Measurements from ENCODE around the gene CX3CL1.
"Not testable (repeated sequence)": the region's sequence is repeated elsewhere in the genome, so short reads cannot be mapped to it uniquely, and the experiment has no call there.

Gene CX3CL1

DNA sequence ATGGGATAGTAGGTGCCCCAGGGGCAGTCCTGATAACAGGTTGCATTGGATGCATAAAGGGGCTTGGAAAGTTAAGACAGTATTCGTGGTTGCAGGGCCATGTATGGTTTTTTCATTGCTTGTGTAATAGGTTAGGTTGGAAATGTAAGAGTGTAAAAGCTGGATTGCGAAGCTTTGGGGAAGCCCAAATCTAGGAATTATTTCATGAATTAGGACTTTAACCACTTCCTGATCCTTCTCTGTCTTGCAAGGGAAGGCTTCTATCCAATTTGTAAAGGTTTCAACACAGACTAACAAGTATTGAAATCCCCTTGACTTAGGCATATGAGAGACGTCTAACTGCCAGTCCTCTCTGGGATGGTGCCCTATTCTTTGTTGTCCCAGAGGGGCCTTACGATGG, 24.5 kb downstream of the CX3CL1 start:
- no peak for DNase-seq (ENCODE audit: low read depth)
- no peaks in the 10 kb centered on the region for H3K36me3 ChIP-seq (ENCODE audit: control insufficient read depth, insufficient read depth, low read length, severe bottlenecking)
- H3K27me3 ChIP-seq (replicated peaks; ENCODE audit: control insufficient read depth, insufficient read depth, low read length) = peaks cover 17% of the 10 kb centered on the region
- peaks cover 6% of the 10 kb centered on the region for H3K9me3 ChIP-seq (ENCODE audit: control insufficient read depth, low read length)
- no peak overlapping the region for H3K9ac ChIP-seq (ENCODE audit: low read length)
- peaks cover 8% of the 10 kb centered on the region for H3K4me1 ChIP-seq (ENCODE audit: control insufficient read depth, insufficient read depth, low read length)
- no peak overlapping the region for H3K4me3 ChIP-seq (ENCODE audit: low read length)

DNA sequence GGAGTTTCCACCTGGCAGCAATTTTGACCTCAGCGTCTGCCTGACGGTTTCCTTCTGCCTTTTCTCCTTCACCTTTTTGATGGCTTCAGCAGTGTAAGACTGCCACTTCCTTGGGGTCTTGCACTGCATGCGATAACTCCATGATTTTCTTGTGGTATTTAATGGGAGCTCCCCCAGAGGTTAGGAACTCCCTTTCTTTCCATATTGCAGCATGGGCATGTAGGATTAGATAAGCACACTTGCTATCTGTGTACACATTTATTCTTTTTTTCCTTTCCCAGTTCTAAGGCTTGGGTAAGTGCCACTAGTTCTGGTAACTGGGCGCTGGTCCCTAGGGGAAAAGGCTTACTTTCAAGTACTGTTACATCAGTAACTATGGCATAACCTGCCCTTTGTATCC, 25.2 kb downstream of the CX3CL1 start:
- not testable (repeated sequence) for H3K4me1 ChIP-seq (ENCODE audit: control insufficient read depth, insufficient read depth, low read length); DNase-seq (ENCODE audit: low read depth); H3K9me3 ChIP-seq (ENCODE audit: control insufficient read depth, low read length); H3K36me3 ChIP-seq (ENCODE audit: control insufficient read depth, insufficient read depth, low read length, severe bottlenecking); H3K4me3 ChIP-seq (ENCODE audit: low read length); H3K9ac ChIP-seq (ENCODE audit: low read length)
- peaks cover 17% of the 10 kb centered on the region for H3K27me3 ChIP-seq (replicated peaks; ENCODE audit: control insufficient read depth, insufficient read depth, low read length)

DNA sequence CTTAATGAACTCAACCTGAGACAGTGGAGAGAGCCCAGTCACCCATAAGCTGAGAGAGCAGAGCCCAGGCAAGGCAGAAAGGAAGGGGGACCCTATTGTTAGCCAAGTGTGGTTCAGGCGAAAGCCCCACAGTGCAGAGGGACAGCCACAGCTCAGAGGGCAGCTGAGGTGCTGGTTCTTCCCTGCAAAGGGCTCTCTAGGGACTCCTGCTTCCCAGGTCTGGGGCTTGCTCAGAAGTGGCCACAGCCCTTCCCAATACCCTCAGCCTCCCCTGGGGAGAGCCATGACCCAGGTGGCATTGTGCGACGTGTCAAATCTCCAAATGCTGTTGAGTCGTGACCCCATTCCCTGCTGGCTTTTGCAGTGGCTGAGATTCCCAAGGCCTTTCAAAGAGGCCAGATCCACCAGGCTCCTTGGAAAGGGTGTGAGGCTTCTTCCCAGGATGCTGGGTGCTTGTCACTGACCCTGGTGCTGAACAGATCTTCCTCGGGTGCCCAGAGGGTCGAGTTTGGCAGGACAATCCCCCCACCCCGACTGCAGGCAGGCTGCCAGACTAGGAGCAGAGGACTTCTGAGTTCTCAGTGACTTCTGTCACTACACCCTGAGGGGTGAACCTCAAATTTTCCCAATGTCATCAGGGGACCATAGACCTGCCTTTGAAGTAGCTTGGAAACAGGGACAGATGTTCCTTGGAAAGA, 29.8 kb downstream of the CX3CL1 start:
- no peak overlapping the region for H3K4me3 ChIP-seq (ENCODE audit: low read length)
- H3K4me1 ChIP-seq (ENCODE audit: control insufficient read depth, insufficient read depth, low read length) = peaks cover 6% of the 10 kb centered on the region

DNA sequence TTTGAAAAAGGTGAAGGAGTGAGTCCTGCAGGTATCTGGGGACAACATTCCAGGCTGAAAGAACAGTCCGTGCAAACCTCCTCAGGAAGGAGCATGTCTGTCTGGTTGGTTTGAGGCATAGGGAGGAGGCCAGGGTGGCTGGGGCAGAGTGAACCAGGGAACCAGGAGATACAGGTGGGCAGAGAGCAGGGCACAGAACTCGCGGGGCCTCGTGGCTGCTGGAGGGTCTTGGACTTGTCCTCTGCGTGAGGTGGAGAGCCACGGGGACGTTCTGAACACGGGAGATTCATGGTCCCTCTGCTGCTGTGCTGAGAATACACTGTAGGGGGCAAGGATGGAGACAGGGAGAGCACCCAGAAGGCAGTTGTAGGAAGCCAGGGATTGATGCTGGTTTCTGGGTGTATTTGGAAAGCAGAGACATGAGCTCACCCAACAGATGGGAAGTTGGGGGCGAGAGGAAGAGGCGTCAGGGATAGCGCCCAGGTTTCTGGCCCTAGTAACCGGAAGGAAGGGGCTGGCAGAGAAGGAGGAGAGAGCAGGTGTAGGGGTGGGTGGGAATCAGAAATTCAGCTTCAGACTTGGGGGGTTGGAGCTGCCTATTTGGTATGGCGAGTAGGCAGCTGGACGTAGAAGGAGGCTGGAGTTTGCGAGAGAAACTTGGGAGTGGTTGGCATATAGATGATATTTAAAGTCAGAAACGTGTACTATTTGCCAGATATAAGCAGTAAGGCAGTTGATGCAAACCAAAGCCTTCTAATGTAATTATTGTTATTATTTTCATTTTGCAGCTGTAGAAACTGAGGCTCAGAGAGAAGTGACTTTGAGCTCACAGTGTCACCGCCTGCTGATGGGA, 31.9 kb downstream of the CX3CL1 start, which contains the start of gene CCL17:
TSS of gene CCL17 (plus strand) at position 803 of the 853 bp plus-strand sequence. CDS start 9,166 bp downstream, outside the sequence.
- no peak within 1 kb of the TSS for H3K4me3 ChIP-seq (ENCODE audit: low read length)
- H3K9ac ChIP-seq (ENCODE audit: low read length) = no peak within 1 kb of the TSS
- no peak for DNase-seq (ENCODE audit: low read depth)
- H3K4me1 ChIP-seq (ENCODE audit: control insufficient read depth, insufficient read depth, low read length) = no peaks in the 10 kb centered on the region
- H3K27me3 ChIP-seq (replicated peaks; ENCODE audit: control insufficient read depth, insufficient read depth, low read length) = peaks cover 32% of the 10 kb centered on the region
- H3K9me3 ChIP-seq (ENCODE audit: control insufficient read depth, low read length) = no peaks in the 10 kb centered on the region
- H3K36me3 ChIP-seq (ENCODE audit: control insufficient read depth, insufficient read depth, low read length, severe bottlenecking) = no peaks in the 10 kb centered on the region

More for the DNA sequence above, 29.8 kb downstream of the CX3CL1 start:
- peaks cover 23% of the 10 kb centered on the region for H3K27me3 ChIP-seq (replicated peaks; ENCODE audit: control insufficient read depth, insufficient read depth, low read length)
- no peak overlapping the region for H3K9ac ChIP-seq (ENCODE audit: low read length)
- no peak for DNase-seq (ENCODE audit: low read depth)
- no peaks in the 10 kb centered on the region for H3K36me3 ChIP-seq (ENCODE audit: control insufficient read depth, insufficient read depth, low read length, severe bottlenecking)
- H3K9me3 ChIP-seq (ENCODE audit: control insufficient read depth, low read length) = no peaks in the 10 kb centered on the region

DNA sequence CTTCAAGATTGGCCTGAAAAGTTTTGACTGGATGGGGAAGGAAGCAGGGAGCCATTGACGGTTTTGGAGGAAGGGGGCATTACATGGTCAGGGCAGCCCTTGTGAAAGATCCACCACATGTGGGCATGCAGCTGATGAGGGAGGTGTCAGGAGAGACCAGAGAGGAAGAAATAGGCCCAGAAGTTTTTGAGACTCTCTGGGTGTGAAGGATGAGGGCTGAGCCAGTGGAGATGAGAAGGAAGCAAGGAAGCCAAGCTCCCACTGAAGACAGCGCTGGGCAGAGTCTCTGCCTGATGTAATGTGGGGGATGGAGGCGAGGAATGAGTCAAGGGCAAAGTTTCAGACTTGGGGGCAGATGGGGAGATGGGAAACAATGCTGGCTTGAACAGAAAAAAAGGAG, 32.8 kb downstream of the CX3CL1 start:
- DNase-seq (ENCODE audit: low read depth) = no peak
- Histone ChIP-seq H3K9me3 (ENCODE audit: control insufficient read depth, low read length) (no peaks in the 10 kb centered on the region), H3K36me3 (ENCODE audit: control insufficient read depth, insufficient read depth, low read length, severe bottlenecking) (no peaks in the 10 kb centered on the region), H3K4me1 (ENCODE audit: control insufficient read depth, insufficient read depth, low read length) (no peaks in the 10 kb centered on the region), H3K9ac (ENCODE audit: low read length) (no peak overlapping the region), H3K4me3 (ENCODE audit: low read length) (no peak overlapping the region), H3K27me3 (replicated peaks; ENCODE audit: control insufficient read depth, insufficient read depth, low read length) (peaks cover 41% of the 10 kb centered on the region)

DNA sequence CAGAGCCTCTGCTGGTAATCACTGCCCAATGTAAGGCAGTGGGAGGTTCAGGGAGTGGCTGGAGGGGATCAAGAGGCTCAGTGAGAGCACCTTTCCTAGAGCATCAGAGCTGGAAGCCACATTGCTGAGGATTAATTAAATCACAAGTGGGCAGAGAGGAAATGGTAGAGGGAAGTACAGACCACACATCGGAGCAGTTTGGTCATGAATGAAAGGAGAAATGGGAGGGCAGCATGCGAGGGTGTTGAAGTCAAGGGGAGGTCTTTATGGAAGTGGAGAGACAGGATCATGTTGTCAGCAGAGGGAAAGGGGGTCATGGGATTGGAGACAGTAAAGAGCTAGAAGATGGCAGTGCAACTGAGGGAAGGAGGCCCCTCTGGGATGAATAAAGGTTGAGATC, 34.6 kb downstream of the CX3CL1 start:
- Histone ChIP-seq H3K9me3 (ENCODE audit: control insufficient read depth, low read length) (no peaks in the 10 kb centered on the region), H3K4me3 (ENCODE audit: low read length) (no peak overlapping the region), H3K4me1 (ENCODE audit: control insufficient read depth, insufficient read depth, low read length) (no peaks in the 10 kb centered on the region), H3K27me3 (replicated peaks; ENCODE audit: control insufficient read depth, insufficient read depth, low read length) (peaks cover 58% of the 10 kb centered on the region), H3K36me3 (ENCODE audit: control insufficient read depth, insufficient read depth, low read length, severe bottlenecking) (no peaks in the 10 kb centered on the region), H3K9ac (ENCODE audit: low read length) (no peak overlapping the region)
- no peak for DNase-seq (ENCODE audit: low read depth)

DNA sequence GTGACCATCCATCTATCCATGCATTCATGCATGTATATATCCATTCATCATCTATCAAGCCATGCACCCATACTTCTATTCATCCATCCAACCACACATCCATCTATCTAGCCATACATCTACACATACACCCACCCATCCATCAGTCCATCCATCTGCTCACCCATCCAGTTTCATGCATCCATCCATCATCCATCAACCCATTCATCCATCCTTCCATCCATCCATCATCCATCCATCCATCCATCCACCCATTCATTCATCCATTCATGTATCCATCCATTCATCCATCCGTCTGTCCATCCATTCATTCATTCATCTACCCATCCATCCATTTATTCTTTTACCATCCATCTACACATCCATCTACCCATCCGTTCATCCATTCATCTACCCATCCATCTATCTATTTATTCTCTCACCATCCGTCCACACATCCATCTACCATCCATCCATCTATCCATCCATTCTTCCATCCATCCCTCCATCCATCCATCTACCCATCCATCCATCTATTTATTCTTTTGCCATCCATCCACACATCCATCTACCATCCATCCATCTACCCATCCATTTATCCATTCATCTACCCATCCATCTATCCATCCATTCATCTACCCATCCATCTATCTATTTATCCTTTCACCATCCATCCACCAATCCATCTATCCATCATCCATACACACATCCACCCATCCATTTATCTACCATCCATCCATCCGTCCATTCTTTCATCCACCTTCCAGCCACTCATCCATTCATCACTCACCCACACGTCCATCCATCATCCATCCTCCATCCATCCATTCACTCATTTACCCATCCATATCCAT, 35.4 kb downstream of the CX3CL1 start:
- Histone ChIP-seq H3K9ac (ENCODE audit: low read length) (no peak overlapping the region), H3K4me1 (ENCODE audit: control insufficient read depth, insufficient read depth, low read length) (no peaks in the 10 kb centered on the region), H3K9me3 (ENCODE audit: control insufficient read depth, low read length) (no peaks in the 10 kb centered on the region), H3K4me3 (ENCODE audit: low read length) (no peak overlapping the region), H3K36me3 (ENCODE audit: control insufficient read depth, insufficient read depth, low read length, severe bottlenecking) (no peaks in the 10 kb centered on the region), H3K27me3 (replicated peaks; ENCODE audit: control insufficient read depth, insufficient read depth, low read length) (peaks cover 63% of the 10 kb centered on the region)
- DNase-seq (ENCODE audit: low read depth) = no peak

DNA sequence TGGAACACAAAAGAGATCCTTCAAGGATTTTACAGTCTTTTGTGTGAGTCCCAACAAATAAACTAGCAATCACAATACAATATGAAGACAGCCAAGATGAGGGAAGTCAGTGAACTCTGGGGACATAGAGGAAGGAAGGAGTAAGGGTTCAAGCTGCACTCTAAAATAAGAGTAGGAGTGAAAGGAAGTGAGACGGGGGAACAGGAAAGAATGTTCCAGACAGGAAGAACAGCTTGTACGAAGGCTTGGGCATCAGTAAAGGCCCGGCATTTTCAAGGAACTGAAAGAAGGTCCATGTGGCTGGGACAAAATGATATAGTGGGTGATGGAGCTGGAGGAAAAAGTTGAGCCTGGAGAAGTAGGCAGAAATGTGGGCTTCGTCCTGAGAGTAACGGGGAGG, 36.8 kb downstream of the CX3CL1 start:
- Histone ChIP-seq H3K4me3 (ENCODE audit: low read length) (no peak overlapping the region), H3K9me3 (ENCODE audit: control insufficient read depth, low read length) (no peaks in the 10 kb centered on the region)

DNA sequence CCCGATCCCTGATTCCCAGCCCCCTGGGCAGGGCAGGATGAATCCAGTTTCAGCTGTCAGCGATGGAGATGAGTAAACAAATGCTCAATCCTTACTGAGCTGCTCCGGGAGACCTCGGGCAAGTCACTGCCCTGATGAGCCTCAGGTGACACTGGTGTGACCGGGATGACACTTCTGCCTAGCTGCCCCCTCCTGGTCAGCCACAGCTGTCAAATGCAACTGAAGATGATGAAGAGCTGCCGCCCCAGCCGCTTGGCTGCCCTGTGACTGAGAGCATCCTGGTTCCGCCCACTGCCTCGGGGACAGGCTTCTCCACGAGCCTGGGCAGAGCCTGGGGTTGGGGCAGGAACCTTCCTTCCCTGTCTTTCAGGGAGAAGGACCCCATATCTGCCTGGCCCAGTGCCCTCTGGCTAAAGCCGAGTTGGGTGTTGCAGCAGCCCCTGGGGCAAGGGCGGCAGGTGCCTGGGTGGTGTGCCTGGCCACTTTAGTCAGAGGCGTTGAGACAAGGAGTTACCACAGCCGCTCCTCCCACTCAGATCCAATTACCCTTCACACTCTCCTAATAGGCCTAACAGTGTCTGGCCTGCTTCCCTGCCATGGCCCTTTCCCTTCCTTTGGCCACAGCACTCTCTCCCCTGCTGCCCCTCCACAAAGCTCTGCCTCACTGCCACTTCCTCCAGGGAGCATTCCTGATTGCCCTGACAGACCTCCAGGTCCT, 37.7 kb downstream of the CX3CL1 start:
- H3K27me3 ChIP-seq (replicated peaks; ENCODE audit: control insufficient read depth, insufficient read depth, low read length) = peaks cover 60% of the 10 kb centered on the region
- no peaks in the 10 kb centered on the region for H3K9me3 ChIP-seq (ENCODE audit: control insufficient read depth, low read length)
- no peak for DNase-seq (ENCODE audit: low read depth)
- no peak overlapping the region for H3K9ac ChIP-seq (ENCODE audit: low read length)
- H3K36me3 ChIP-seq (ENCODE audit: control insufficient read depth, insufficient read depth, low read length, severe bottlenecking) = no peaks in the 10 kb centered on the region
- no peaks in the 10 kb centered on the region for H3K4me1 ChIP-seq (ENCODE audit: control insufficient read depth, insufficient read depth, low read length)
- no peak overlapping the region for H3K4me3 ChIP-seq (ENCODE audit: low read length)

More for the DNA sequence above, 36.8 kb downstream of the CX3CL1 start:
- Histone ChIP-seq H3K27me3 (replicated peaks; ENCODE audit: control insufficient read depth, insufficient read depth, low read length) (peaks cover 68% of the 10 kb centered on the region), H3K9ac (ENCODE audit: low read length) (no peak overlapping the region), H3K4me1 (ENCODE audit: control insufficient read depth, insufficient read depth, low read length) (no peaks in the 10 kb centered on the region), H3K36me3 (ENCODE audit: control insufficient read depth, insufficient read depth, low read length, severe bottlenecking) (no peaks in the 10 kb centered on the region)
- DNase-seq (ENCODE audit: low read depth) = no peak

DNA sequence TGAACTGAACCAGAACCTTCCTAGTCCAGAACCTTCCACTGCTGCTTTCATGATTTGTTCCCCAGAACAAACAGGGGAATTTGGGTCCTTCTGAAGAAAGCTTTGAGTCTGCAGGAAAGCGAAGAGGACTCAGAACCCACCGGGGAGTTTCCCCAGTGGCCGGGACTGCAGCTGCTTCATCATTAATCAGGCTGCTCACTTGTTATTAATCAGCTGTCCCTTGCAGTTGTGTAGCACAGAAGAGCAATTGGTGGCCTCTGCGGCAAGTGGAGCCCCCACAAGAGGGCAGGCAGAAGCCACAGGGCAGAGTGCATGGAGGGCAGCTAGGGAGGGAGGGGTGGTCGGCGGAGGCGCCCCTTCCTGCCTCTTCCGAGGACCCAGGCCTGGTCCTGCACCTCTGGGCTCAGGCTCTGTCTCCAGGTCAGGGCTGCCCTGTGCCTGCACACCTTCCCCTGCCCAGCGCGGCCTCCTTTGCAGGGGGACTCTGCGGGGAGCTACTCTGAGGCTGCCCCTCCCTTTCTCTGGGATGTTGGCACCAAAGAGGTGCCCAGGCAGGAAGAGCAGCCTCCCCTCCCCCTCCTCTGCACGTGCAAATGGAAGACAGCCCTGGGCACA, 39.2 kb downstream of the CX3CL1 start:
- no peak for DNase-seq (ENCODE audit: low read depth)

More for the DNA sequence above, 39.2 kb downstream of the CX3CL1 start:
- Histone ChIP-seq H3K9ac (ENCODE audit: low read length) (no peak overlapping the region), H3K27me3 (replicated peaks; ENCODE audit: control insufficient read depth, insufficient read depth, low read length) (peaks cover 58% of the 10 kb centered on the region), H3K36me3 (ENCODE audit: control insufficient read depth, insufficient read depth, low read length, severe bottlenecking) (no peaks in the 10 kb centered on the region), H3K4me1 (ENCODE audit: control insufficient read depth, insufficient read depth, low read length) (no peaks in the 10 kb centered on the region), H3K4me3 (ENCODE audit: low read length) (no peak overlapping the region), H3K9me3 (ENCODE audit: control insufficient read depth, low read length) (no peaks in the 10 kb centered on the region)
